ENCODE data around the gene MTR.

DNA sequence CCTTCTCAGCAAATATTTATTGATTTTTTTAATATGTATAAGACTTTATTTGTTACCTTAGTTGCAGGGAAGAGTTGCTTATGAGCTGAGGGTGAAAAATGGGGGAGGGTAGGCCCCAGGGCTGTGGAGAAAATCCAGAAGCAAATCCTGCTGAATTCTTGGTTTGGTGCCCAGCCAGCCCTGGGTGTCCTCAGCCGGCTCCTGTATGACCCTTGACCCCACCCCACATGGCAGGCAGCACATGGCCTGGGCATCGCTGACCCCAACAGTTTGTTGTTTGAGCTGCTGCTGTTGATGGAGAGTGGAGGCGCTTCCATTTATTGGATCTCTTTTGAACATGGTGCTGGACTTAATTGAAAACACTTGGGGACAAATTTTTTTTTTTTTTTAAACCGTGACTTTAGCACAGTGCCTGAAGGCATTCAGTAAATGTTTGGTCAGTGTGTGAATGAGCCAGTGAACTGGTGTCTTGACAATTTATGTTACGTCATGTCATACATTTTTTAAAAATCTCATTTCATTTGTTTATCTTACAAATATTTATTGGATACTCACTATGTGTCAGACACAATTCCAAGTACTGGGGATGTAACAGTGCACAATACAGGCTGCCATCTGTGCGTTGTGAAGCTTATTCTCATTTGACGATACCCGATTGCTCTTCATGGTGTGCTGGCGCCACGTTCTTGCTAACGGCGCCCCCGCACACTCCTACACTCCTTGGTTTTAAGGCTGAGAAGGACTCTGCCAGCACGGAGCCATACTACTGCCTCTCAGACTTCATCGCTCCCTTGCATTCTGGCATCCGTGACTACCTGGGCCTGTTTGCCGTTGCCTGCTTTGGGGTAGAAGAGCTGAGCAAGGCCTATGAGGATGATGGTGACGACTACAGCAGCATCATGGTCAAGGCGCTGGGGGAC lies 98.8 kb downstream of the MTR start:
- no peak for TF ChIP-seq ZNF274 (IDR thresholded peaks at IDR 0.05; ENCODE audit: low read depth, low read length)
- TF ChIP-seq YY1 (IDR thresholded peaks at IDR 0.05; ENCODE audit: insufficient read depth, insufficient read length) = no peak
